GM13976 (cell line): Measurements from ENCODE around the gene CUX1.

Source experiments
- DNase-seq: peaks from one replicate; pipeline ENCODE4 v3.0.0; 2012; ENCODE audit warnings: low spot score
- CTCF ChIP-seq: IDR thresholded peaks from 2 replicates; pipeline ENCODE4 v1.5.1; 2012; ENCODE audit warnings: borderline replicate concordance, mild to moderate bottlenecking; ENCODE audit not compliant: insufficient read depth; ENCODE audit errors: extremely low read depth, missing control alignments, control extremely low read depth
- in situ Hi-C: fragments of 300-500 bp; cut with MboI; formaldehyde crosslinking; loops from one replicate; pipeline ENCODE4 v1.12.0; 2022; ENCODE audit warnings: low sequenced_read_pairs, mixed read lengths, inconsistent platforms; ENCODE audit not compliant: unreplicated experiment

The CUX1 gene

GRCh38 chr7:102244601-102245000 lies 427.2 kb downstream of the CUX1 start:
- in situ Hi-C loops, result no loop called here

GRCh38 chr7:102248081-102248455 lies 430.6 kb downstream of the CUX1 start:
- no peak for DNase-seq
- TF ChIP-seq CTCF, result no peak
- in situ Hi-C loops, result no loop called here

More at GRCh38 chr7:102244601-102245000, 427.2 kb downstream of the CUX1 start:
- TF ChIP-seq CTCF, result no peak
- no peak for DNase-seq

GRCh38 chr7:102248456-102249395 lies 431.3 kb downstream of the CUX1 start:
- no peak for DNase-seq
- TF ChIP-seq CTCF, result no peak
- in situ Hi-C loops, result no loop called here

- TF ChIP-seq CTCF, result no peak
- in situ Hi-C loops, result no loop called here
- DNase-seq, result no peak
Observed at GRCh38 chr7:102251531-102252365, 434.3 kb downstream of the CUX1 start.

- no peak for TF ChIP-seq CTCF
- in situ Hi-C loops, result no loop called here
- DNase-seq, result no peak
Observed at GRCh38 chr7:102252366-102252982, 435.0 kb downstream of the CUX1 start.
